Stomach (tissue), 9 donors: ENCODE data around the gene ZBTB17. TPM values are rescaled to one million over a fixed set of nuclear protein-coding genes. Genes with fewer than 3 reads are reported as not detected.

Experiments
- DNase-seq, 2 donors: peaks; one replicate each; pipeline versions ENCODE4 v3.0.0 to v3.0.0-alpha.2; 2013 to 2019
- H3K27ac ChIP-seq, 5 donors: fragments of 200-600 bp in 4 of 5; sonication (generic) in 4 of 5; one replicate each; pipeline ENCODE4 v1.5.1; 2013 to 2019; ENCODE audit warnings: mild to moderate bottlenecking in 1 of 5, moderate library complexity in 1 of 5
- H3K27me3 ChIP-seq, 3 donors: fragments of 200-600 bp; sonication (generic); one replicate each; pipeline ENCODE4 v1.5.1; 2017 to 2019; ENCODE audit warnings: mixed run types in 1 of 3
- H3K36me3 ChIP-seq, 4 donors: fragments of 200-600 bp; sonication (generic); 1 replicate in 3 of 4; 2 replicates in 1 of 4; pipeline ENCODE4 v1.5.1; 2016 to 2019
- H3K4me1 ChIP-seq, 4 donors: fragments of 200-600 bp; sonication (generic); one replicate each; pipeline ENCODE4 v1.5.1; 2016 to 2019
- H3K4me3 ChIP-seq, 4 donors: fragments of 200-600 bp; sonication (generic) in 3 of 4; one replicate each; pipeline ENCODE4 v1.5.1; 2016 to 2019; ENCODE audit warnings: mild to moderate bottlenecking in 1 of 4
- H3K9me3 ChIP-seq, 4 donors: fragments of 200-600 bp; sonication (generic); one replicate each; pipeline ENCODE4 v1.5.1; 2016 to 2019
- EP300 ChIP-seq: sonication (generic); formaldehyde crosslinking; IDR thresholded peaks from one replicate; pipeline ENCODE4 v1.6.1; 2017; ENCODE audit warnings: antibody characterized with exemption
- POLR2A ChIP-seq, 4 donors: fragments of 450-650 bp; IDR thresholded peaks; one replicate each; pipeline ENCODE4 v1.6.1; 2016; ENCODE audit warnings: antibody characterized with exemption in 4 of 4, control low read depth in 2 of 4, mild to moderate bottlenecking in 1 of 4, moderate library complexity in 1 of 4
- POLR2AphosphoS5 ChIP-seq, 3 donors: sonication (generic); formaldehyde crosslinking; IDR thresholded peaks; one replicate each; pipeline ENCODE4 v1.6.1; 2016; ENCODE audit warnings: antibody characterized with exemption in 3 of 3
- WGBS, 5 donors: extraction: QIAGEN DNeasy Blood & Tissue Kit in 3 of 5; methylation state at CpG; one replicate each; pipeline versions ENCODE4 v1.1.5 to v1.1.7; 2013 to 2018; 5-methylcytosine and 5-hydroxymethylcytosine counted together
- intact Hi-C: fragments of 100-400 bp; cut with DNase I; formaldehyde crosslinking; loops from one replicate; pipeline ENCODE4 v1.15.1; 2023; ENCODE audit warnings: low total_unique reads
- polyA plus RNA-seq, 3 donors: library from polyadenylated mRNA; stranded (reverse); fragments of 200-250 nt; gene quantifications; one replicate each; pipeline ENCODE4 v1.2.3, GENCODE V29; 2013
- total RNA-seq, 5 donors: library from RNA; depleted of rRNA; stranded (reverse); fragments of >200 nt; gene quantifications; one replicate each; pipeline versions ENCODE4 v1.1.0 to v1.2.3, GENCODE V29; 2014 to 2016
- TF ChIP-seq, protein P1 (sequence below), 7 experiments: fragments of 450-650 bp in 4 of 7; fragments of 200-600 bp in 3 of 7; sonication (generic) in 3 of 7; IDR thresholded peaks; one replicate each; pipeline ENCODE4 v1.5.1; 2016 to 2019; ENCODE audit warnings: antibody characterized with exemption in 7 of 7, control low read depth in 2 of 7, mild to moderate bottlenecking in 1 of 7
- donor health status: healthy with polysubstance abuse.
- donor health status: Bipolar disorder and iron deficiency.
- donor health status: healthy.

The ZBTB17 gene
- total and polyA plus RNA-seq, 8 donors = 13.0 to 136 (median 46.5) TPM

DNA sequence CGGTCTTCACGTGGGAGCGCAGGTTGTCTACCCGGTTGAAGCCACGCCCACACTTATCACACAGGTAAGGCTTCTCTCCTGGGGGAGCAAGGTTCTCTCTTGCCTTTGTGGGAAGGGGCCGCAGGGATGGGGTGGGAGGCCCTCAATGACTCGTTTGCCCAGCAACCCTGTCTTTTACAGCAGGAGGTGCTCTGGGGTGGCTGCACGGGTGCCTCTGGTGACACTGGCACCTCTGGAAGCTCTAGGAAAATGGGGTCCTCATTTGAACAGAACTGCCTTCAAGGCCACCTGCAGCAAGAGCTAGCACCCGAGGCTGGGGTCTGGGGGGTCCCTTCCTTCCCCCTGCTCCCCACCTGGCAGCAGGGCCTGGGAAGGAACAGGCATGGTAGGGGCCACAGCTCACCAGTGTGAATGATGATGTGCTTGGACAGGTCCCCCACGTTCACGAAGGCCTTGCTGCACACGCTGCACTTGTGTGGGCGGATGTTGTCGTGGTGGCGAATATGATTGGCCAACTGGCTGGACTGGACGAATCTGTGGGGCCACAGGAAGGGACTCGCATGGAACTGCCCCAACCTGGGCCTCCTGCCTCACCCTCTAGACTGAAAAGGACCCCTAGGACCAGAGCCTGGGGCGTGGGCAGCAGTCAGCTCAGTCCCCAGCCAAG is 33.1 kb downstream of the ZBTB17 start:
- H3K36me3 ChIP-seq = peaks cover 79 to 100% (median 100%) of the 10 kb centered on the region in 4 donors
- 66 to 74% (median 74%) methylated on average over 10 to 18 of the region's 18 CpGs for WGBS, 5 donors
- no peak for TF ChIP-seq EP300
- no peak for TF ChIP-seq POLR2AphosphoS5 (IDR thresholded peaks at IDR 0.05)
- TF ChIP-seq, protein P1, sequence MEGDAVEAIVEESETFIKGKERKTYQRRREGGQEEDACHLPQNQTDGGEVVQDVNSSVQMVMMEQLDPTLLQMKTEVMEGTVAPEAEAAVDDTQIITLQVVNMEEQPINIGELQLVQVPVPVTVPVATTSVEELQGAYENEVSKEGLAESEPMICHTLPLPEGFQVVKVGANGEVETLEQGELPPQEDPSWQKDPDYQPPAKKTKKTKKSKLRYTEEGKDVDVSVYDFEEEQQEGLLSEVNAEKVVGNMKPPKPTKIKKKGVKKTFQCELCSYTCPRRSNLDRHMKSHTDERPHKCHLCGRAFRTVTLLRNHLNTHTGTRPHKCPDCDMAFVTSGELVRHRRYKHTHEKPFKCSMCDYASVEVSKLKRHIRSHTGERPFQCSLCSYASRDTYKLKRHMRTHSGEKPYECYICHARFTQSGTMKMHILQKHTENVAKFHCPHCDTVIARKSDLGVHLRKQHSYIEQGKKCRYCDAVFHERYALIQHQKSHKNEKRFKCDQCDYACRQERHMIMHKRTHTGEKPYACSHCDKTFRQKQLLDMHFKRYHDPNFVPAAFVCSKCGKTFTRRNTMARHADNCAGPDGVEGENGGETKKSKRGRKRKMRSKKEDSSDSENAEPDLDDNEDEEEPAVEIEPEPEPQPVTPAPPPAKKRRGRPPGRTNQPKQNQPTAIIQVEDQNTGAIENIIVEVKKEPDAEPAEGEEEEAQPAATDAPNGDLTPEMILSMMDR (IDR thresholded peaks at IDR 0.05) = no peak
- no peak for TF ChIP-seq POLR2A (IDR thresholded peaks at IDR 0.05)
- H3K27me3 ChIP-seq = no peaks in the 10 kb centered on the region
- H3K4me3 ChIP-seq = no peak overlapping the region
- no peaks in the 10 kb centered on the region for H3K9me3 ChIP-seq
- intact Hi-C loops = no loop called here
- H3K4me1 ChIP-seq = peaks cover under 1 to 30% (median 10%) of the 10 kb centered on the region in 4 donors
- H3K27ac ChIP-seq = no peak overlapping the region
- peak in 1 of 2 donors; percentile 18 for DNase-seq

DNA sequence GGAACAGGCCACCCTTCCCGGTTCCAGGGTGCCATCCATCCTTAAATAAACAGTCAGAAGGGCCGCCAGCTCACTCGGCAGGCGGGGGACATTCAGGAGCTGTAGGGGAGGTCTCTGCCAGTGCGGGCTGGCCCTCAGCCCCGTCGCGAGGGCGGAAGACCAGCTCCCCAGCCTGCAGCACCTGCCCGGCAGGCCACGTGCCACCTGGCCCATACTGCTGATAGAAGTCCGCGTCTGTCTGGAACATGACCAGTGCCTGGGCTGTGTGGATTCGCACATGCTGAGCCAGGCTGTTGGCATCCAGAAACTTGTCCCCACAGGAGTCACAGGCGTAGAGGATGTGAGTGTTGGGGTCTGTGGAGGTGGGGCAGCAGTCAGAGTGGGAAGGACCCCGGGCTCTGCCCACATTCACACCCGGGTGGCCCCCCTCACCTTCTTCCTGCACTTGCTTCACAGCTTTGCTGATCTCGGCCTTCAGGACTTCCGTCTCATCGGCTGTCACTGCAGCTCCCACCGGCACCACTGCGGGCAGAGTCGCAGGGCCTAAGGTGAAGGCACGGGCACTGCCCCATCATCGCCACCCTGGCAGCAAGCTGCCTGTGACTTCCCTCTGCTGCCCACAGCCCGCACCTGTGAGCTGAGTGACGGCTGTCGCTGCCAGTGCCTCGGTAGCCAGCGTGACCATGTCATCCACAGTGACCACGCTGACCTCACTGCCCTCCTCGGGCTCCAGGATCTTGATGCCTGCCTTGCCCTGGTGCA is 33.8 kb downstream of the ZBTB17 start:
- intact Hi-C loops = no loop called here
- TF ChIP-seq POLR2A (IDR thresholded peaks at IDR 0.05) (no peak), POLR2AphosphoS5 (IDR thresholded peaks at IDR 0.05) (no peak), EP300 (no peak)
- TF ChIP-seq, protein P1 (IDR thresholded peaks at IDR 0.05) = no peak

DNA sequence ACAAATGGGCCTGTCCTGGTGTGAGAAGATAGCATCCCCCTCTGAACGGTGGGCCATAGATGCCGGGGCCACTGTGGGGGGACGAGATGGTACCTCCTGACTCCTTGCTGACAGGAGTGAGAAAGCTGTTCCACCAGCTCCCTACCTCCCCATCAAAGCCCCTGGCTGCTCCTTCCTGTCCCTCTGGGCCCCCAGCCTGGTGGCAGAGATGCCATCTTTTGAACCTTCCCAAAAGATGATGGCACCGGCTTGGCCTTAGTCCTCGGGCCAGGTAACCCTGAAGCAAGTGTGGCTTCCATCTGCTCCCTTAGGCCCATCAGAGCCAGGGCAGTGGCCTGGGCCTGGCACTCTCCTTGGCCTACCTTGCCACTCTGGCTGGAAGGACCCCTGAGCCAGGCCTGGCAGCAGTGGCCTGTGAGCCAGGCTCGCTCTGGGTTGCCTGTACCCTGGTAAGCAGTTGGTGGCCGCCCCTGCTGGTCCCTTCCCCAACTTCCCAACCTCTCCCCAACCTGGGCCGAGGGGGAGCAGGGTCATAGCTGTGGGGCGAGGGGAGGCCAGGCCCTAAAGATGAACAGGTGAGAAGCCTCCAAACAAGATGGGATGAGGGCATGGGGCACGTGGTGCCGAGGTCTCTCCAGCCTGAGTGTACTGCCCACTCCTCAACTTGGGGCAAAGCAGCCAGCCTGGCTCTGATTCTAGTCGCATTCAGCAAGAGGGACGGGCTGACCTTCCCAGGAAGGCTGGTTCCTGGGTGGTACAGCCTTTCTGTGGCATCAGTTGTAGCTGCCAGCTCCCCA is 34.7 kb downstream of the ZBTB17 start:
- peak in 1 of 2 donors; percentile 23 for DNase-seq
- no peak overlapping the region for H3K4me3 ChIP-seq
- no peak for TF ChIP-seq POLR2AphosphoS5 (IDR thresholded peaks at IDR 0.05)
- TF ChIP-seq POLR2A (IDR thresholded peaks at IDR 0.05) = no peak
- TF ChIP-seq EP300 = no peak
- TF ChIP-seq, protein P1 (IDR thresholded peaks at IDR 0.05) = no peak
- peaks cover 0 to 33% (median 10%) of the 10 kb centered on the region in 4 donors for H3K4me1 ChIP-seq
- peaks cover 83 to 100% (median 100%) of the 10 kb centered on the region in 4 donors for H3K36me3 ChIP-seq
- H3K27me3 ChIP-seq = no peaks in the 10 kb centered on the region
- no peaks in the 10 kb centered on the region for H3K9me3 ChIP-seq
- WGBS, 5 donors = 84 to 92% (median 89%) methylated on average over 7 to 13 of the region's 13 CpGs
- intact Hi-C loops = no loop called here
- peak overlapping the region in 1 of 5 donors; percentile 7 for H3K27ac ChIP-seq

More for the DNA sequence above, 33.8 kb downstream of the ZBTB17 start:
- Histone ChIP-seq H3K4me1 (peaks cover 0 to 33% (median 10%) of the 10 kb centered on the region in 4 donors), H3K27ac (no peak overlapping the region), H3K36me3 (peaks cover 84 to 100% (median 100%) of the 10 kb centered on the region in 4 donors), H3K27me3 (no peaks in the 10 kb centered on the region), H3K9me3 (no peaks in the 10 kb centered on the region), H3K4me3 (no peak overlapping the region)
- 57 to 77% (median 68%) methylated on average over 21 to 32 of the region's 32 CpGs for WGBS, 5 donors
- DNase-seq = peak in 1 of 2 donors; percentile 68
